HepG2 (cell line): ENCODE data around the gene CLPTM1. TPM values are rescaled to one million over a fixed set of nuclear protein-coding genes. Genes with fewer than 3 reads are reported as not detected.

Source experiments
- BORCS8-MEF2B ChIP-seq: sonication (generic); formaldehyde crosslinking; IDR thresholded peaks from 2 replicates; pipeline ENCODE4 v1.8.0; 2022; ENCODE audit warnings: mild to moderate bottlenecking, missing genetic modification reagents
- DR1 ChIP-seq: sonication (generic); formaldehyde crosslinking; IDR thresholded peaks from 2 replicates; pipeline ENCODE4 v1.8.0; 2021; ENCODE audit warnings: mild to moderate bottlenecking, missing genetic modification reagents, inconsistent platforms
- IKZF4 ChIP-seq: sonication (generic); formaldehyde crosslinking; IDR thresholded peaks from 2 replicates; pipeline ENCODE4 v1.5.1; 2020; ENCODE audit warnings: borderline replicate concordance, mild to moderate bottlenecking, low read depth, missing genetic modification reagents; ENCODE audit errors: not compliant biosample characterization
- MED1 ChIP-seq: sonication (generic); formaldehyde crosslinking; IDR thresholded peaks from 2 replicates; pipeline ENCODE4 v1.4.0; 2020; ENCODE audit warnings: missing genetic modification reagents
- NFYC ChIP-seq: IDR thresholded peaks from 2 replicates; pipeline ENCODE4 v1.6.1; 2016; ENCODE audit warnings: missing genetic modification reagents, missing compliant biosample characterization
- RBM22 ChIP-seq: fragments of 200-400 bp; formaldehyde crosslinking; optimal IDR thresholded peaks from 2 replicates; pipeline ENCODE3; 2017; ENCODE audit warnings: mild to moderate bottlenecking, low read length, moderate library complexity
- SAP130 ChIP-seq: IDR thresholded peaks from 2 replicates; pipeline ENCODE4 v1.6.1; 2016; ENCODE audit warnings: low read depth
- ZNF790 ChIP-seq: sonication (generic); formaldehyde crosslinking; IDR thresholded peaks from 2 replicates; pipeline ENCODE4 v1.8.0; 2022; ENCODE audit warnings: missing genetic modification reagents, mild to moderate bottlenecking, borderline replicate concordance
- polyA plus RNA-seq, 8 experiments: library from polyadenylated mRNA; depleted of rRNA in 3 of 8; stranded (reverse) in 7 of 8; unstranded in 1 of 8; fragments of >200 nt; fragmentation: Illumina TruSeq in 4 of 8; extraction: Trizol in 4 of 8; gene quantifications; 2 replicates each; pipeline versions ENCODE4 v1.2.1 to v1.2.3, GENCODE V29; 2011 to 2016; ENCODE audit warnings: low read depth in 4 of 8, missing spikeins in 1 of 8, mixed read lengths in 1 of 8; ENCODE audit not compliant: insufficient read depth in 1 of 8
- total RNA-seq, 5 experiments: library from RNA; depleted of rRNA; stranded (reverse); fragments of >200 nt; fragmentation: Illumina TruSeq; extraction: Trizol; gene quantifications; 2 replicates each; pipeline ENCODE4 v1.2.3, GENCODE V29; 2016; ENCODE audit warnings: low read depth in 1 of 5
- TF ChIP-seq, protein P1 (sequence below): IDR thresholded peaks from 2 replicates; pipeline ENCODE4 v1.6.1; 2016; ENCODE audit warnings: missing genetic modification reagents, missing compliant biosample characterization
- TF ChIP-seq, protein P2 (sequence below): sonication (generic); formaldehyde crosslinking; IDR thresholded peaks from 2 replicates; pipeline ENCODE4 v1.4.0; 2020; ENCODE audit warnings: missing genetic modification reagents
- TF ChIP-seq, protein P3 (sequence below): sonication (generic); formaldehyde crosslinking; IDR thresholded peaks from 2 replicates; pipeline ENCODE4 v1.8.0; 2023; ENCODE audit warnings: mild to moderate bottlenecking, missing genetic modification reagents
- TF ChIP-seq, protein P4 (sequence below): sonication (generic); formaldehyde crosslinking; IDR thresholded peaks from 2 replicates; pipeline ENCODE4 v1.4.0; 2020; ENCODE audit warnings: mild to moderate bottlenecking, missing genetic modification reagents, borderline replicate concordance
- TF ChIP-seq, protein P5 (sequence below): IDR thresholded peaks from 2 replicates; pipeline ENCODE4 v1.6.1; 2016; ENCODE audit warnings: low read depth, missing genetic modification reagents, missing compliant biosample characterization

CLPTM1 gene
- total and polyA plus RNA-seq, 2 of the 13 experiments (the other 11 are each of a cell fraction or from before 2014, with no cell fraction given): 34.9 to 42.8 TPM

DNA sequence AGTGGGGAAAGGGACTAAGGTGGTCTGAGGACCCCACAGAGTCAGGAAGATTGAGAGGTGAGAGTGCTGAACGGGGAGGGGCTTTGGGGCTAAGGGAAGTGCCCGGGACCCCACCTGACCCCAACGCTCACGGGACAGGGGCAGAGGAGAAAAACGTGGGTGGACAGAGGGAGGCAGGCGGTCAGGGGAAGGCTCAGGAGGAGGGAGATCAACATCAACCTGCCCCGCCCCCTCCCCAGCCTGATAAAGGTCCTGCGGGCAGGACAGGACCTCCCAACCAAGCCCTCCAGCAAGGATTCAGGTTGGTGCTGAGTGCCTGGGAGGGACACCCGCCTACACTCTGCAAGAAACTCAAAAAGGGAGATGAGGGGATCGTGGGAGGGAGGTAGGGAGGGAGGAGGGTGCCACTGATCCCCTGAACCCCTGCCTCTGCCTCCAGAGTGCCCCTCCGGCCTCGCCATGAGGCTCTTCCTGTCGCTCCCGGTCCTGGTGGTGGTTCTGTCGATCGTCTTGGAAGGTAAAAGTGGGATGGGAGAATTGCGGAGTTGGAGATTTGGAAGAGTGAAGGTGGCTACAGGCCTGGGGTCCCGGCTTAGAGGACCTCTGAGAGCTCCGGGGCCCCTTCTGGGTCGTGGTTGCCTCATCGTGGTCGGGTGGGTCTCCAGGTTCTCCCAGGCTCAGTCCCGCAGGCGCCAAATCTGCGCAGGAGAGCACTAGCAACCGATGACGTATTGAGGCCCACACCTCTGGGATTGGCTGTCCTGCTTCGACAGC is 40.6 kb upstream of the CLPTM1 start, which contains the start of gene APOC1 (continued):
- TF ChIP-seq ZNF790 (CRISPR knock-in tag) (peak; percentile 76; the same call in 1 of the 2 replicates), BORCS8-MEF2B (peak; percentile 16; the same call in 1 of the 2 replicates), IKZF4 (CRISPR knock-in tag) (peak; percentile 25), SAP130 (CRISPR knock-in tag) (peak; percentile 9; the same call in 1 of the 2 replicates), DR1 (peak; percentile 95), RBM22 (peak; percentile 68), MED1 (CRISPR knock-in tag) (peak; percentile 18), NFYC (CRISPR knock-in tag) (peak; percentile 88)
- TF ChIP-seq, protein P1, sequence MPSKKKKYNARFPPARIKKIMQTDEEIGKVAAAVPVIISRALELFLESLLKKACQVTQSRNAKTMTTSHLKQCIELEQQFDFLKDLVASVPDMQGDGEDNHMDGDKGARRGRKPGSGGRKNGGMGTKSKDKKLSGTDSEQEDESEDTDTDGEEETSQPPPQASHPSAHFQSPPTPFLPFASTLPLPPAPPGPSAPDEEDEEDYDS (CRISPR knock-in tag): peak; percentile 89
- TF ChIP-seq, protein P2, sequence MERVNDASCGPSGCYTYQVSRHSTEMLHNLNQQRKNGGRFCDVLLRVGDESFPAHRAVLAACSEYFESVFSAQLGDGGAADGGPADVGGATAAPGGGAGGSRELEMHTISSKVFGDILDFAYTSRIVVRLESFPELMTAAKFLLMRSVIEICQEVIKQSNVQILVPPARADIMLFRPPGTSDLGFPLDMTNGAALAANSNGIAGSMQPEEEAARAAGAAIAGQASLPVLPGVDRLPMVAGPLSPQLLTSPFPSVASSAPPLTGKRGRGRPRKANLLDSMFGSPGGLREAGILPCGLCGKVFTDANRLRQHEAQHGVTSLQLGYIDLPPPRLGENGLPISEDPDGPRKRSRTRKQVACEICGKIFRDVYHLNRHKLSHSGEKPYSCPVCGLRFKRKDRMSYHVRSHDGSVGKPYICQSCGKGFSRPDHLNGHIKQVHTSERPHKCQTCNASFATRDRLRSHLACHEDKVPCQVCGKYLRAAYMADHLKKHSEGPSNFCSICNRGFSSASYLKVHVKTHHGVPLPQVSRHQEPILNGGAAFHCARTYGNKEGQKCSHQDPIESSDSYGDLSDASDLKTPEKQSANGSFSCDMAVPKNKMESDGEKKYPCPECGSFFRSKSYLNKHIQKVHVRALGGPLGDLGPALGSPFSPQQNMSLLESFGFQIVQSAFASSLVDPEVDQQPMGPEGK (CRISPR knock-in tag): 0 out of 2 replicates have a peak, but pooled peaks have one; percentile 54
- TF ChIP-seq, protein P3, sequence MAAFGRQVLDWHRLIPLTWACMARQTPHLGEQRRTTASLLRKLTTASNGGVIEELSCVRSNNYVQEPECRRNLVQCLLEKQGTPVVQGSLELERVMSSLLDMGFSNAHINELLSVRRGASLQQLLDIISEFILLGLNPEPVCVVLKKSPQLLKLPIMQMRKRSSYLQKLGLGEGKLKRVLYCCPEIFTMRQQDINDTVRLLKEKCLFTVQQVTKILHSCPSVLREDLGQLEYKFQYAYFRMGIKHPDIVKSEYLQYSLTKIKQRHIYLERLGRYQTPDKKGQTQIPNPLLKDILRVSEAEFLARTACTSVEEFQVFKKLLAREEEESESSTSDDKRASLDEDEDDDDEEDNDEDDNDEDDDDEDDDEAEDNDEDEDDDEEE: peak; percentile 90; the same call in 1 of the 2 replicates
- TF ChIP-seq, protein P4, sequence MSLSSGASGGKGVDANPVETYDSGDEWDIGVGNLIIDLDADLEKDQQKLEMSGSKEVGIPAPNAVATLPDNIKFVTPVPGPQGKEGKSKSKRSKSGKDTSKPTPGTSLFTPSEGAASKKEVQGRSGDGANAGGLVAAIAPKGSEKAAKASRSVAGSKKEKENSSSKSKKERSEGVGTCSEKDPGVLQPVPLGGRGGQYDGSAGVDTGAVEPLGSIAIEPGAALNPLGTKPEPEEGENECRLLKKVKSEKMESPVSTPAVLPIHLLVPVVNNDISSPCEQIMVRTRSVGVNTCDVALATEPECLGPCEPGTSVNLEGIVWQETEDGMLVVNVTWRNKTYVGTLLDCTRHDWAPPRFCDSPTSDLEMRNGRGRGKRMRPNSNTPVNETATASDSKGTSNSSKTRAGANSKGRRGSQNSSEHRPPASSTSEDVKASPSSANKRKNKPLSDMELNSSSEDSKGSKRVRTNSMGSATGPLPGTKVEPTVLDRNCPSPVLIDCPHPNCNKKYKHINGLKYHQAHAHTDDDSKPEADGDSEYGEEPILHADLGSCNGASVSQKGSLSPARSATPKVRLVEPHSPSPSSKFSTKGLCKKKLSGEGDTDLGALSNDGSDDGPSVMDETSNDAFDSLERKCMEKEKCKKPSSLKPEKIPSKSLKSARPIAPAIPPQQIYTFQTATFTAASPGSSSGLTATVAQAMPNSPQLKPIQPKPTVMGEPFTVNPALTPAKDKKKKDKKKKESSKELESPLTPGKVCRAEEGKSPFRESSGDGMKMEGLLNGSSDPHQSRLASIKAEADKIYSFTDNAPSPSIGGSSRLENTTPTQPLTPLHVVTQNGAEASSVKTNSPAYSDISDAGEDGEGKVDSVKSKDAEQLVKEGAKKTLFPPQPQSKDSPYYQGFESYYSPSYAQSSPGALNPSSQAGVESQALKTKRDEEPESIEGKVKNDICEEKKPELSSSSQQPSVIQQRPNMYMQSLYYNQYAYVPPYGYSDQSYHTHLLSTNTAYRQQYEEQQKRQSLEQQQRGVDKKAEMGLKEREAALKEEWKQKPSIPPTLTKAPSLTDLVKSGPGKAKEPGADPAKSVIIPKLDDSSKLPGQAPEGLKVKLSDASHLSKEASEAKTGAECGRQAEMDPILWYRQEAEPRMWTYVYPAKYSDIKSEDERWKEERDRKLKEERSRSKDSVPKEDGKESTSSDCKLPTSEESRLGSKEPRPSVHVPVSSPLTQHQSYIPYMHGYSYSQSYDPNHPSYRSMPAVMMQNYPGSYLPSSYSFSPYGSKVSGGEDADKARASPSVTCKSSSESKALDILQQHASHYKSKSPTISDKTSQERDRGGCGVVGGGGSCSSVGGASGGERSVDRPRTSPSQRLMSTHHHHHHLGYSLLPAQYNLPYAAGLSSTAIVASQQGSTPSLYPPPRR (CRISPR knock-in tag): peak; percentile 52; the same call in 1 of the 2 replicates
- TF ChIP-seq, protein P5, sequence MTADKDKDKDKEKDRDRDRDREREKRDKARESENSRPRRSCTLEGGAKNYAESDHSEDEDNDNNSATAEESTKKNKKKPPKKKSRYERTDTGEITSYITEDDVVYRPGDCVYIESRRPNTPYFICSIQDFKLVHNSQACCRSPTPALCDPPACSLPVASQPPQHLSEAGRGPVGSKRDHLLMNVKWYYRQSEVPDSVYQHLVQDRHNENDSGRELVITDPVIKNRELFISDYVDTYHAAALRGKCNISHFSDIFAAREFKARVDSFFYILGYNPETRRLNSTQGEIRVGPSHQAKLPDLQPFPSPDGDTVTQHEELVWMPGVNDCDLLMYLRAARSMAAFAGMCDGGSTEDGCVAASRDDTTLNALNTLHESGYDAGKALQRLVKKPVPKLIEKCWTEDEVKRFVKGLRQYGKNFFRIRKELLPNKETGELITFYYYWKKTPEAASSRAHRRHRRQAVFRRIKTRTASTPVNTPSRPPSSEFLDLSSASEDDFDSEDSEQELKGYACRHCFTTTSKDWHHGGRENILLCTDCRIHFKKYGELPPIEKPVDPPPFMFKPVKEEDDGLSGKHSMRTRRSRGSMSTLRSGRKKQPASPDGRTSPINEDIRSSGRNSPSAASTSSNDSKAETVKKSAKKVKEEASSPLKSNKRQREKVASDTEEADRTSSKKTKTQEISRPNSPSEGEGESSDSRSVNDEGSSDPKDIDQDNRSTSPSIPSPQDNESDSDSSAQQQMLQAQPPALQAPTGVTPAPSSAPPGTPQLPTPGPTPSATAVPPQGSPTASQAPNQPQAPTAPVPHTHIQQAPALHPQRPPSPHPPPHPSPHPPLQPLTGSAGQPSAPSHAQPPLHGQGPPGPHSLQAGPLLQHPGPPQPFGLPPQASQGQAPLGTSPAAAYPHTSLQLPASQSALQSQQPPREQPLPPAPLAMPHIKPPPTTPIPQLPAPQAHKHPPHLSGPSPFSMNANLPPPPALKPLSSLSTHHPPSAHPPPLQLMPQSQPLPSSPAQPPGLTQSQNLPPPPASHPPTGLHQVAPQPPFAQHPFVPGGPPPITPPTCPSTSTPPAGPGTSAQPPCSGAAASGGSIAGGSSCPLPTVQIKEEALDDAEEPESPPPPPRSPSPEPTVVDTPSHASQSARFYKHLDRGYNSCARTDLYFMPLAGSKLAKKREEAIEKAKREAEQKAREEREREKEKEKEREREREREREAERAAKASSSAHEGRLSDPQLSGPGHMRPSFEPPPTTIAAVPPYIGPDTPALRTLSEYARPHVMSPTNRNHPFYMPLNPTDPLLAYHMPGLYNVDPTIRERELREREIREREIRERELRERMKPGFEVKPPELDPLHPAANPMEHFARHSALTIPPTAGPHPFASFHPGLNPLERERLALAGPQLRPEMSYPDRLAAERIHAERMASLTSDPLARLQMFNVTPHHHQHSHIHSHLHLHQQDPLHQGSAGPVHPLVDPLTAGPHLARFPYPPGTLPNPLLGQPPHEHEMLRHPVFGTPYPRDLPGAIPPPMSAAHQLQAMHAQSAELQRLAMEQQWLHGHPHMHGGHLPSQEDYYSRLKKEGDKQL (CRISPR knock-in tag): 0 out of 2 replicates have a peak, but pooled peaks have one; percentile 5
